Heart right ventricle (tissue), 16 donors: ENCODE measurements around the gene STK11. TPM values are rescaled to one million over a fixed set of nuclear protein-coding genes. Genes with fewer than 3 reads are reported as not detected.
A peak's percentile ranks its signal among the peaks of the same experiment; 100 is the strongest.

ENCODE experiments used
- ATAC-seq, 8 donors: fragments of 200-7000 bp; cut with Tn5 transposase; one replicate each; pipeline ENCODE4 v1.9.1; 2020; ENCODE audit warnings: mild to moderate bottlenecking in 8 of 8, moderate library complexity in 8 of 8, moderate number of reproducible peaks in 1 of 8
- DNase-seq, 2 donors: peaks; one replicate each; pipeline ENCODE4 v3.0.0-alpha.2; 2020
- H3K27ac ChIP-seq, 10 donors: fragments of 200-600 bp; sonication (generic) in 2 of 10; one replicate each; pipeline versions ENCODE4 v1.5.0 to v1.8.0; 2020 to 2022; ENCODE audit warnings: mild to moderate bottlenecking in 3 of 10
- H3K27me3 ChIP-seq, 7 donors: fragments of 200-600 bp; one replicate each; pipeline ENCODE4 v1.8.0; 2021 to 2022; ENCODE audit warnings: mild to moderate bottlenecking in 2 of 7
- H3K36me3 ChIP-seq, 9 donors: fragments of 200-600 bp; sonication (generic) in 1 of 9; one replicate each; pipeline versions ENCODE4 v1.5.0 to v1.8.0; 2020 to 2022; ENCODE audit warnings: mild to moderate bottlenecking in 2 of 9
- H3K4me1 ChIP-seq, 9 donors: fragments of 200-600 bp; sonication (generic) in 1 of 9; one replicate each; pipeline versions ENCODE4 v1.5.0 to v1.8.0; 2020 to 2022; ENCODE audit warnings: mild to moderate bottlenecking in 4 of 9
- H3K4me3 ChIP-seq, 10 donors: fragments of 200-600 bp; sonication (generic) in 2 of 10; one replicate each; pipeline versions ENCODE4 v1.5.0 to v1.8.0; 2020 to 2022; ENCODE audit warnings: mild to moderate bottlenecking in 7 of 10, moderate library complexity in 2 of 10
- H3K9me3 ChIP-seq, 11 donors: fragments of 200-600 bp in 10 of 11; sonication (generic) in 2 of 11; one replicate each; pipeline versions ENCODE4 v1.5.0 to v1.8.0; 2013 to 2022; ENCODE audit warnings: mild to moderate bottlenecking in 2 of 11, control low read depth in 1 of 11, moderate library complexity in 1 of 11
- CTCF ChIP-seq, 9 donors: fragments of 200-600 bp; sonication (generic) in 2 of 9; IDR thresholded peaks; one replicate each; pipeline versions ENCODE4 v1.5.0 to v1.8.0; 2021 to 2022; ENCODE audit warnings: antibody characterized with exemption in 9 of 9, mild to moderate bottlenecking in 5 of 9, moderate library complexity in 1 of 9
- WGBS, 2 donors: extraction: QIAGEN DNeasy Blood & Tissue Kit; methylation state at CpG; one replicate each; pipeline ENCODE4 v1.1.7; 2013; ENCODE audit warnings: inconsistent platforms in 1 of 2; 5-methylcytosine and 5-hydroxymethylcytosine counted together
- intact Hi-C, 10 donors: fragments of 100-400 bp; cut with DNase I; formaldehyde crosslinking; loops; one replicate each; pipeline versions ENCODE4 v1.11.1 to v1.14.2; 2022
- polyA plus RNA-seq, 2 donors: library from polyadenylated mRNA; stranded (reverse); fragments of 200-250 nt; gene quantifications; one replicate each; pipeline ENCODE4 v1.2.3, GENCODE V29; 2013
- total RNA-seq, 10 donors: library from RNA; stranded (reverse); fragmentation: NEBNext Ultra II Directional in 3 of 10; extraction: Animal tissue kit (Norgen Biotek cat#: 25700) in 3 of 10; gene quantifications; one replicate each; pipeline versions ENCODE4 v1.2.1 to v1.2.4, GENCODE V29; 2021 to 2023
- donor health status: Arrhythmogenic right ventricular cardiomyopathy.
- donor health status: ischemic (EF 13 %, LVEDD 7.1; RV severe dilation, severe dysfunction).
- donor health status: healthy with polysubstance abuse.
- donor health status: DM: no; HTN: yes; CAD: no.
- donor health status: DM: no; HTN: no; CAD: no.
- donor health status: ischemic (EF 25% LVEDD 6.9; RV normal size, moderate dysfunction).
- donor health status: ischemic (EF 25% LVEDD 5.7; RV mildly dilated, moderate dysfunction).
- donor health status: healthy.
- donor health status: DM: yes; HTN: yes; CAD: no.
- donor health status: Ischemic cardiomyopathy.
- donor health status: ischemic (EF 35%, LVEDD 5.7; RV mildly dilated, moderate dysfunction).
- donor health status: nonischemic (EF 11% LVEDD 7.7; RV severe dilation, severe dysfunction).
- donor health status: DM: yes; HTN: yes; CAD: no.
- donor health status: PGD.
- donor health status: ischemic (EF 29% LVEDD 5.4; RV normal size, mild dysfunction).
- donor health status: nonischemic (EF 23%, LVEDD 6.1; RV moderate dilation, normal function).

The STK11 gene
- total and polyA plus RNA-seq, 12 donors: 41.1 to 71.6 (median 46.6) TPM

- Histone ChIP-seq H3K4me3 (peak overlapping the region in 9 of 10 donors; percentile 43 to 67 (median 59)), H3K36me3 (peaks cover 0 to 17% (median 14%) of the 10 kb centered on the region in 9 donors), H3K27me3 (no peaks in the 10 kb centered on the region), H3K4me1 (peaks cover 52 to 78% (median 71%) of the 10 kb centered on the region in 9 donors), H3K9me3 (no peaks in the 10 kb centered on the region), H3K27ac (peak overlapping the region; percentile 59 to 100 (median 90))
- peak; percentile 72 to 84 for DNase-seq
- 0 to 2% methylated on average over 47 to 59 of the region's 59 CpGs for WGBS, 2 donors
- peak; percentile 0 to 40 (median 10) for ATAC-seq
- TF ChIP-seq CTCF (IDR thresholded peaks at IDR 0.05): peak; percentile 91 to 99 (median 98)
- intact Hi-C loops: loop anchor here in 9 of 10 donors (1.0 to 2.0 kb wide), 7 partner anchors 18 to 24 kb away; partner anchors contain the start of gene MIDN (in 3 of the 9)
These were observed 61.4 kb downstream of the STK11 start for GRCh38 chr19:1266916-1267476.

GRCh38 chr19:1267477-1268225 lies 62.1 kb downstream of the STK11 start:
- peaks cover 50 to 78% (median 71%) of the 10 kb centered on the region in 9 donors for H3K4me1 ChIP-seq
- peaks cover 0 to 24% (median 21%) of the 10 kb centered on the region in 9 donors for H3K36me3 ChIP-seq
- ATAC-seq: no peak
- peak in 1 of 2 donors; percentile 32 for DNase-seq
- 27 to 29% methylated on average over 35 of the region's 35 CpGs for WGBS, 2 donors
- H3K9me3 ChIP-seq: no peaks in the 10 kb centered on the region
- peak overlapping the region in 6 of 10 donors; percentile 66 to 100 (median 97) for H3K27ac ChIP-seq
- H3K27me3 ChIP-seq: no peaks in the 10 kb centered on the region
- intact Hi-C loops: loop anchor here in 9 of 10 donors (1.0 to 2.0 kb wide), 7 partner anchors 19 to 57 kb away; partner anchors contain the start of gene MIDN (in 3 of the 9)
- no peak for TF ChIP-seq CTCF (IDR thresholded peaks at IDR 0.05)
- peak overlapping the region in 5 of 10 donors; percentile 51 to 67 (median 62) for H3K4me3 ChIP-seq

GRCh38 chr19:1268226-1269064 lies 62.9 kb downstream of the STK11 start:
- no peaks in the 10 kb centered on the region for H3K9me3 ChIP-seq
- peaks cover 0 to 32% (median 29%) of the 10 kb centered on the region in 9 donors for H3K36me3 ChIP-seq
- H3K27me3 ChIP-seq: no peaks in the 10 kb centered on the region
- intact Hi-C loops: loop anchor here in 1 of 10 donors (2.0 kb wide), 1 partner anchor 58 kb away; no protein-coding TSS in a partner anchor
- peaks cover 53 to 81% (median 77%) of the 10 kb centered on the region in 9 donors for H3K4me1 ChIP-seq
- TF ChIP-seq CTCF (IDR thresholded peaks at IDR 0.05): no peak
- peak overlapping the region; percentile 23 to 100 (median 97) for H3K27ac ChIP-seq
- DNase-seq (peak; percentile 28 to 41), ATAC-seq (no peak)
- H3K4me3 ChIP-seq: peak overlapping the region in 6 of 10 donors; percentile 69 to 98 (median 82)
- WGBS, 2 donors: 50% methylated on average over 38 to 40 of the region's 40 CpGs
